Activated CD4-positive, alpha-beta T cell treated with anti-CD3 and anti-CD28 coated beads, Interleukin-2, amount 50 U/mL, for 24 hours (primary cell): ENCODE data around the gene SMARCAD1.

ENCODE experiments used
- DNase-seq, 2 donors: peaks; one replicate each; pipeline ENCODE4 v3.0.0-alpha.2; 2020; ENCODE audit warnings: low read depth in 1 of 2, low spot score in 1 of 2

Gene SMARCAD1

DNA sequence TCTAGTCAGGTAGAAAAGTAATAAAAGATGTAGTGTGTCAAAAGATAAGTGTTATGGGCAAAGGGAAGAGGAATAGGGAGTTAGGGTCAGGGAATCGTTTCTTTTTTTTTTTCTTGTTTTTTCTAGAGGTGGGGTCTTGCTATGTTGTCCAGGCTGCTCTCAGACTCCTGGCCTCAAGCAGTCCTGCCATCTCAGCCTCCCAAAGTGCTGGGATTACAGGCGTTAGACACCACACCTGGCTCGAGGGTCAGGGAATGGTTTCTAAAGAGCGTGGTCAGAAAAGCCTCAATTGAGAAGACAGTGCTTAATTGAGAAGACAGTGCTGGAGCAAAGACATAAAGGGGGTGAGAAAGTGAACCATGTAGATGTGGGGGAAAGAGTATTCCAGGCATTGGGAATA, 19.1 kb downstream of the SMARCAD1 start:
- DNase-seq = no peak

DNA sequence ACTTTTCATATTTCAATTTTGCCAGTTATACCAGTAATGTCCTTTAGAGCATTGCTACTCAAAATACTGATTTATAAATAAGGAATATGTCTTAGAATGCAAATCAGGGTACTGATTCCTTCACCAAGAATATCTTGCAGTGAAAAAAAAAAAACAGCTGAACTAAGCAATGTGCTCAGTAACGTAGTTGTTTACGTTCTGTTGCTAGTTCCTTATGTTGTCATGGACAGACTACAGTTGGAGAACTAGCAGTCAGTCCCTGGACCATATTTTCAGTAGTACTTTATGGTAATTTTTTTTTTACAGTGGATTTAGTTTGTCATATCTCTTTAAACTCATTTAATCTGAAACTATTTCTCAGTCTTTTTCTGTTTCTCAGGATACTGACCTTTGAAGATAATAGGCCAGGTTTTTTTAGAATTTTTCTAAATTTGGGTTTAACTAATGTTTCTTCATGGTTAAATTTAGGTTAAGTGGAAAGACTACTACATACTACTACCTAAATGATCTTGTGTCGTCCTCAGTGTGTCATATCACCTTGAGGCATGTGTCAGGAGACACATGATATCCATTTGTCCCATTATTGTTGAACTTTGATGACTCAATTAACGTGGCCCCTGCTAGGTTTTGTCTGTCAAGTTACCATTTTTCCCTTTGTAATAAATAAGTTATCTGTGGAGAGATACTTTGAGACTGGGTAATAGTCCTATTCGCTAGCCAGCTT, 21.0 kb downstream of the SMARCAD1 start:
- no peak for DNase-seq

DNA sequence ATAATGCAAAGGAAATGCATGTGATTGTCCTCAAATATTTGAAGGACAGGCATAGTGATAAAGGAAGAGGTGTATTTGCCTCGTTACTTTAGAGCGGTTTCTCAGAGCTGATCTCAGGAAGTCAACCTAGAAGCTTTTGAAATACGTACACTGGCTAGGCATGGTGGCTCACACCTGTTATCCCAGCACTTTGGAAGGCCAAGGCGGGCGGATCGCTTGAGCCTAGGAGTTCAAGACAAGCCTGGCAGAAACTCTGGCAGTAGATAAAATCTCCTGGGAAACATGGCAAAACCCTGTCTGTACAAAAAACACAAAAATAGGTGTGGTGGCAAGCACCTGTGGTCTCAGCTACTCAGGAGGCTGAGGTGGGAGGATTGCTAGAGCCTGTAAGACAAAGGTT, 24.9 kb downstream of the SMARCAD1 start:
- DNase-seq = no peak

DNA sequence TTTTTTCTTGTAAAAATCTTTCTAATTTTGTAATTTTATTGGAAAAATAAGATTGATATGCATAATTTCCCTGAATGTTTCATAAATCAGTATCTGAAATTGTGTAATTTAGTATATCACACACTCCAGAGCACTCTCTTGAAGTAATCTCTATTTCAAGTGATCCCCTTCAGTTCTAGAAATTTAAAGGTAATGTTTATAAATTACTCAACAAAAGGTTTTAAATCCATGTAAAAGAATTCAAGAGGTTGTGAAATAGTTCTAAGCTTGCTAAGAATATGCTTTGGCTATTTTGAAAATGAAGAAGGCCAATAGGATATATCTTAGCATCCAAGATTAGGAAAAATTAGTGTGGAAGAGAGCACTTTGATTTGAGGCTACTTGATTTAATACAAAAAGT, 28.2 kb downstream of the SMARCAD1 start:
- no peak for DNase-seq

DNA sequence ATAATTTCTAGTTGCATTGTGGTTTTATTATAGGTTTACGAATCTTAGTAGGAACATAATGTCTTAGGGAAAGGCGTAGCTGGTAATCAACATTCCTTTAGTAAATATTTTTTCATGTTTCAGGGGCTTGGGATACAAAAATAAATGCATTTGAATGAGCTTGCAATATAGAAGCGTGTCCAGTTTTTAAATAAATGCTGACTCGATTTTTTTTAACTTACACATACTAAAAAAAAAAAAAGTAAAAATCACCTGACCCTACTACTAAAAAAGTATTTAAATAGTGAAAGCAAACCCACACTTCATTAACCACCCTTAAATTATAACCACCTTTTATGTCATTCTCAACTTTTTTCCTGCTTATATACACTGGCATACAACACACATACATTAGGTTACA, 29.6 kb downstream of the SMARCAD1 start:
- DNase-seq = no peak

DNA sequence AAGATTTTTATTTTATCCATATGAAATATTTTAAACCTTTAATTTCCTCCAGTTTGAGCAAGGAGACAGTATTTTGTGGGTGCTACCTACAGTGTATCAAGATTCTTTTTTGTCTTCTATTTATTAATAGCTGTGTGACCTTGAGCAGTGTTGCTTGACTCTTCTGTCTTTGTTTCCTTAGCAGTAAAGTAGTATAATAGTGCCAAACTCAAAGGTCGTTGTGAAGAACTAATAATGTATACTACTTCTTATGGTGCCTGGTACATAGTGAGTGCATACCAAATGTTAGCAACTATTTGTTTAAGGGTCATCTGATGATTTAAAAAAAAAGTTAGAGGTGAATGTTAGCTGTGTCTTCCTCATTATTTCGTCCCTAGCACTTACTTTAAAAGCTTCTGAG, 30.5 kb downstream of the SMARCAD1 start:
- no peak for DNase-seq

DNA sequence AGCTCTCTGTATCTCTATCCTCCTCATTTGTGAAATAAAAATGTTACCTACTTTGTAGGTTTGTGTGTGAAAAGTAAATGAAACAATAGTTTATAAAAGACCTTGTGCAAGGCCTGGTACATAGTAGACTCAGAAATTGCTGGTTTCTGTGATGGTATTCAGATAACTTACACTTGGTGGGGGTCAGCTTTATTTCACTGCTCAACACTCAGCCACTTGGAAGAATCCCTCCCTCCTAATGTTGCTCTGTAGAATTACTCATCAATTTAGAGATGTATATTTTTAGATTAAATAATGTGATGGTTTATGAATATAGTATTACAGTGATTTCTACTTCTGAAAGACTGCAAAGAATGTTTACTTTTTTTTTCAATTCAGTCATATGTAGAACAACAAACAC, 32.7 kb downstream of the SMARCAD1 start:
- no peak for DNase-seq

DNA sequence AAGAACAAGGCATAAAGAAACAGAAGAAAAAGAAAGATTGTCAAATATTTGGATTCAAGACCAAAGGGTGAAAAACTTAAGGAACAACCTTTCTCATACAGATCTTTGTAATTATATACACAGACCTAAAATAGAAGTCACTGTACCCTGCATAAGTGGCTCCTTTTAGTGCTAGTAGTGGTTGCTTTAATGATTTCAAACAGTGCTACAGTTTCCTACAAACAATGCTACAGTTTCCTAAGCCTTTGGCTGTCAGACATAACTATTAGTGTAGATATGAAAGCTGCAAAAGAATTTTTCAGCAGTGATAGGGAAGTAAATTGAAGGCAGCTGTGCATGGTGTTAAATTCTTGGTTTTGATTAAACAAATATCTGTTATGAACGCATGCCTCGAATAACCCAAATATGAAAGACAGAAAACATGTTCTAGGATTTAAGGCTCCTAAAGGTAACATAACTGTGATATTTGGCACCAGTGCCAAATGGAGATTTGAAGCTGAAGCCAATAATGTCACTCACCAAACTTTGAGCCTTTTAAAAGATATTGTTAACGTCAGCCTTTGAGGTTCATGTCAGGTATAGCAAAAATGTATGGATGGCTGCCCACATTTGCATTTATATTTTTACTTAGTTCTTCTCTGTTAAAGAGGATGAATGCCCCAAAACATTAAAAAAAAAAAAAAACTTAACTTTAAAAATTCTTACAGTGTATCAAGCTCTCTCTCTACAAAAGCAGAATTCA, 36.6 kb downstream of the SMARCAD1 start:
- no peak for DNase-seq

DNA sequence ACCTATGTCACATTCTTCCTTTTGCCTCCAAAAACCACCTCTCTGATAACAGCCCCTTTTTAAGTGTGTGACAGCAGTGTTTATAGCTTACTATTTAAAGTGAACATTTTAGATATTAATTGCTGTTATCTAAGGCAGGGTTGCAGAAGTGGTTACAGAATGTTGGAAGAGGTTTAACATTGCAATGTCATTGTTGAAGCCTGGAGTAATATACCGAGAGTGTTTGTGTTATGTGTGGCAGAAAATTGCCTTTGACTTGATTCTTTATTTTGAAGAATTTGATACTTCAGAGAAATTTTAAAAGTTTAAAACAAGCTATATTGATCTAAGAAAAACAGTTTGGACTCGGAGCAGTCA, 37.1 kb downstream of the SMARCAD1 start:
- no peak for DNase-seq

DNA sequence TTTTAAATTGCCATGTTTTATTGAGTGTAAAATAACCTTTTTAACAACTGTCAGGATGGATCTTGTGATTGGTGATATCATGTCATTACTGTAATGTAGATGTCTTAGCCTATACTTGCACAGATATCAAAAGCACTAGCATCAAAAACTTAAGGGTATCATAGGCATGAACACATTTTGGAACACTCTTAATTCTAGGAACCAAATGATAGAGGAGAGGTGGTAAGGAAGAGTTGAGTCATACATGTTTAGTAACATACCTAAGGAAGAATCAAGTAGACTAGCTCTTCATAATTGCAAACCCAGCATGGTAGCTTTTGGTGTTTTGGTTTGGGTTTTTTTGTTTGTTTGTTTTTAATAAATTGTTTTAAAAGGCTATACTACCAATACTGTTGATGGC, 43.4 kb downstream of the SMARCAD1 start:
- DNase-seq = no peak

DNA sequence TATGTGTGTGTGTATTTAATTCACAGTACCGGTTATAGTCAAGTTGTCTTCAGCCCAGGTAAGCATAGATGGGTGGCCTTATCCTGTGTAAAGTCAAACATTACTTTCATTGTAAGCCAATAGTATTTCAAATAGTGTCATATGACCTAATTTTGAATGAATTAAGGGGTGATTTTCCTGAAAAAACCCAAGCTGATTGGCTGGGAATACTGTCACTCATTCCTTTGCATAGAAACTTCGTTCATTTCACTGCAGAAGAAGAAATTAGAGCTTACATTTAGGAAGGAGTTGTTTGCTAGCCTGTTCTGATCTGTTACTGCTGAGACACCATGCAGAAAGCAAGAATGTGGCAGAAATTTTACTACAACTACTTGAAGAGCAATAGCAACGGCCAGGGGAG, 45.4 kb downstream of the SMARCAD1 start:
- DNase-seq = no peak

DNA sequence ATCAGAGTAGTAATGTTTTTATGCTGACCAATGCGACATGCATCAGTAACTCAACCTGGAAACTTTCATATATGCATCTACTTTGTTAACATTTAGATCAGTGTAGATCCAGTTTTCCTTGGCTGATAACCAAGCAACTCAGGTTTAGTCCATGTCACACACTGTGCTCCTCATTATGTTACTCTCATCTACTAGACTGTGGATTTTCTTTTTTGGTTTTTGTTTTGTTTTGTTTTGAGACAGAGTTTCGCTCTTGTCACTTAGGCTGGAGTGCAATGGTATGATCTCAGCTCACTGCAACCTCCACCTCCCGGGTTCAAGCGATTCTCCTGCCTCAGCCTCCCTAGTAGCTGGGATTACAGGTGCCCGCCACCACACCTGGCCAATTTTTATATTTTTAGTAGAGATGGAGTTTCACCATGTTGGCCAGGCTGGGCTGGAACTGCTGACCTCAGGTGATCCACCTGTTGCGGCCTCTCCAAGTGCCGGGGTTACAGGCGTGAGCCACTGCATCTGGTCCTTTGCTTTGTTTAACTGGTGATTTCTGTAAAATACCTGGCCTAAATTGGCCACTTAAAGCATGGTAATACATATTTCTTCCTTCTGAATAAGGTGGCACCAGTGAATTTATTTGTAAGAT, 48.6 kb downstream of the SMARCAD1 start:
- DNase-seq = no peak

DNA sequence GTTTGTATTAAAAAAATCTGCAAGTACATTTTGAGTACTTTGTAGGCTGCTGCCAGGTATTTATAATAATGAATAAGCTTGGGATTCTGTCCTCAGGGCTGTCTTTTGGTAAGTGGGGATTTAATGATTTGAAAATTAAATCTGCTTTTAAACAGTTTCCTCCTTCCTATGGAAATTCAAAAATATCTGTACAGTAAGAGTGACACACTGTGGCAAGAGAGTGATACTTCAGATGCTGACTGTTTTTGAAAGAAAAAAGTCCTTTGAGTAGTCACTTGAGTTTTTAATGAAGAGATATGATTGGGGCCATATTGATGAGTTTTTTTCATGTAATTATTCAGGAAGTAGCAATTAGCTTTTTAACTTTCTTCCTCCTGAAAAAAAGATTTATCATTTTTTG, 49.2 kb downstream of the SMARCAD1 start:
- no peak for DNase-seq

DNA sequence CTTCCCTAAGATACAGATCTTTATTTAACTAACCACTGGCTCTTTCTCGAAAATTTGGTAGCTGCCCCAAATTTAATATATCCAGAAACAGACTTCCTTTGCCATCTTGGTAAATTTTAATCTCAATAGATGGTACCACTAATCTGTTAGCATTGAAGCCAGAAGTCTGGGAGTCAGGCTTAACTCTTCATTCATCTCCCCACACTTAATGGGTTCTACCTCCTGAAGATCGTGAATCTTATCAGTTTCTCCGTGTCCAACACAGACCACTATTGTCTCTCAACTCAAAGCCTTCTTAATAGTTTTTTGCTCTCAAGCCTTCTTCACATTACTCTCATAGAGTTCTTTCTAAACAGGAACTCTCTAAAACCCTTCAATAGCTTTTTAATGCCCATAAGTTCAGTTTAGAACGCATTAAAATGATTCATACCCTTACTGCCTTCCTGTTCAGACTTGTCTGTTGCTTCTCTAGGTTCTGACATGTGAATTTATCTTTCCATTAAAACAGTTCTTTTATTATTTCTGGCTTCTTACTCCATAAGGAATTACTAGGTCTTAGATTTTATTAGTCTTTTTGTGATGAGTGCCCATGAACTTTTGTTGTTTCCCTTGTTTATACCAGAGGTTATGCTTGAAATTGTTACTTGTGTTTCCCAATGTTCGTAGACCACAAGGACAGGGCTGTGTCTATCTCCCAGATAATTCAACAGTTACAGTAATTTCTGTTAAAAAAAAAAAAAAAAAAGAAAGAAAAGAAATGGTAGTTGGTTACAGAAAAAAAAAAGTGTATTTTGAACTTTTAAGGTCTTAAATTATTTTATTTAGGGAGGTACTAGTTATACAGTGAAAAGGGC, 54.7 kb downstream of the SMARCAD1 start:
- no peak for DNase-seq

DNA sequence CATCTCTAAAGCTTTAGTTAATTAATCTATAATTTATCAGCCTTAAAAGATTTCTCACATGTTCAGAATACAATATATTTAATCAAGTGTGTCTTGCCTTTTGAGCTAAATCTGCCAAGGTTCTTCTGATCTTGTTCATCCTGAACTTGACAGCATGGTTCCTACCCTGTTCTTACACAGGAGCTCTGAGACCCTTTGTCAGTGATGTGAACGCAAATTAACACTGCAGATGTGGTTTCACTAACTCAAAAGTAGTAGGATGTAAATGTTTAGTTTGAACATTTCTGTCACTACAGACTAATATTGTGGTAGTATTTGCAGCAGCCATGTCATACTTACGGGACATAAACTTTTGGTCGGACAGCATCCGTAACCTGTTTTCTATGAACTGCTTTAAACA, 59.4 kb downstream of the SMARCAD1 start:
- no peak for DNase-seq

DNA sequence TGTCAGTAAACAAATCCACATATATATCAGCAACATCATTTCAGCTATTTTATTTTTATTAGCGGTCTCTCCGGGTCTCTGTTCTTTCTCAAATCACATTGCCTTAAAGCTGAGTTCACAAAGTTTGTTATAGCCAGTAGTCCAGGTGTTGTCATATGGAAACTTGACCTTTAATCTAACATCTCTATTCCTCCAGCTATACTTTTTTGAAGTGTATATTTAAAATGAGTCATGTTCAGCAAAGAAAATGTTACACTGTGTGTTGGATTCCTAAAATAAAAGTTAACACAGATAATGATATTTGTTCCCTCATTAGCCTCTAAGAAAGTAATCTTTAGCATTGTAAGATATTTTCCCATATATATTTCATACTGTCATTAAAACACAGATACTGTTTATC, 63.6 kb downstream of the SMARCAD1 start:
- no peak for DNase-seq

DNA sequence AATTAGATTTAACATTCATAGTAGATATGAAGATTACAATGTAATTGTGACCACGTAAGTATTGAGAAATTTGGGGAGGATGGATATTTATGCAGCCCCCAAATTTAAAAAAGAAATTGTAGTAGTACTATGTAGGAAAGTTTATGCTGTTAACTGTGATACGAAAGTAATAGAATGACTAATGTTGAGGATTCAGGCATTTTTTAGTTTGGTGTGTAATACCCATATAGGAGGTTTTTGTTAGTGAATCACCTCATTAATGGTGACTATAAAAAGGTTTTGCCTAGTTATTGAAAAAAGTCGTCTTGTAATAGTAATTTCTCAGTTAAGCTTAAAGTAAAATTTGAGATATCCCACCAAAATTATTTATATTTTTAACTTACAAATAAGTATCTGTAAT, 67.2 kb downstream of the SMARCAD1 start:
- no peak for DNase-seq

DNA sequence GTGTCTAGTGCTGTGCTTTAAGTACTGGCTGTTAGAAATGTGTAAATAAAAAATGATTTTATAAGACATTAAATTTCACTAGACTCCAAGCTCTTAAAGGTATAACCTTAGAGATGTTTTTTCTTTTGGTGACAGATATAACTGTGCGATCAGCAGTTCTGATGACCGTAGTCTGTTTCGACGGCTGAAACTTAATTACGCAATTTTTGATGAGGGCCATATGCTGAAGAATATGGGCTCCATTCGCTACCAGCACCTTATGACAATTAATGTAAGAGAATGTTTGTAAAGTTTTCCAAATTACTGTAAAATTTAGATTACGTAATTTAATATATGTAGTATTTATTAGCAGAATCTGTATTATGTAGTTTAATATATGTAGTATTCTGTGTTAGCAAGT, 68.5 kb downstream of the SMARCAD1 start:
- DNase-seq = no peak

DNA sequence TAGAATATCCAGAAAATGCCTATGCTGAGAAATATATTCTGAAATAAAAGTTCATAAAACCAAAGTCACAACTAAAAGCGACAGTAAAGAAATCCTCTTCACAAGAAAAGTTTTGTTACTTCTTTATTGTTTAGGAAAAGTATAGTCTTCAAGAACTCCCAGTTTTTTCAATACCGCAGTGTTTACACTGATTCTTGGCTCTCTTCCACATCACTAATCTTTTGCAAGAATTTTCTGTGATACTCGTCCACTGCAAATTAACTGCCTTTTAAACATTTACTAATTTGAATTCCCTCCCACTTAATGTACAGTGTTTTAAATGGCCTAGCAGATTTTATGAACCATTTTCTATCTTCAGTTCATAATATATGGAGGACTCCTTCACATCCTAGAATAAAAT, 69.9 kb downstream of the SMARCAD1 start:
- no peak for DNase-seq

DNA sequence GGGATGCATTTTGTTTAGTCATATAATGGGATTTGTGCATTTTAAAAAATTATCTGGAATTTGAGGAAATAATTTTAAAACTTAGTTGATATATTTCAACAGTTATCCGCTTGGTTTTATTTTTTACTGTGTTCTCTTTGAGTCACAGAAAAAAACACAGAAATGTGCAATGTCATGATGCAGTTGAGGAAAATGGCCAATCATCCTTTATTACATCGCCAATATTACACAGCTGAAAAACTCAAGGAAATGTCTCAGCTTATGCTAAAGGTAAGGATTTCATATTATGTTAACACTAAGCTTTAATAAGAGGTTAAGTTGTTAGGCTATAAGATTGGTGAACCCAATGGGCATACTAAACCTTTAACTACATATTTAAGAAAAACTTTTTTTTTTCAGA, 71.1 kb downstream of the SMARCAD1 start:
- DNase-seq = no peak

DNA sequence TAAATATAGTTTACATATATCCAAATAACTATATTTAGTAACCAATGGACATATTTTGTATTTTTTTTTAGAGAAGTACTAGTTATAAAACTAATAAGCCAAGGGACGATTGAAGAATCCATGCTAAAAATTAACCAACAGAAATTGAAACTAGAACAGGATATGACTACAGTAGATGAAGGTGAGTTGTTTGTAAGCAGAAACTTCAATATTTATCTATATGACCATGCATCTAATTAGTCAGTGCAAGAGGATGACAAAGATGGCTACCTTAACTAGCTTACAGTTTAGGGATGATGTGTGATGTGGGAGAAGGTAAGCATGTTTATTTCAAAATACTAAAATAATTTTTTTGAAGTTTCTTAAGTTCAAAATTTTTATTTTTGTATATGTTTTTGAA, 77.2 kb downstream of the SMARCAD1 start:
- no peak for DNase-seq

DNA sequence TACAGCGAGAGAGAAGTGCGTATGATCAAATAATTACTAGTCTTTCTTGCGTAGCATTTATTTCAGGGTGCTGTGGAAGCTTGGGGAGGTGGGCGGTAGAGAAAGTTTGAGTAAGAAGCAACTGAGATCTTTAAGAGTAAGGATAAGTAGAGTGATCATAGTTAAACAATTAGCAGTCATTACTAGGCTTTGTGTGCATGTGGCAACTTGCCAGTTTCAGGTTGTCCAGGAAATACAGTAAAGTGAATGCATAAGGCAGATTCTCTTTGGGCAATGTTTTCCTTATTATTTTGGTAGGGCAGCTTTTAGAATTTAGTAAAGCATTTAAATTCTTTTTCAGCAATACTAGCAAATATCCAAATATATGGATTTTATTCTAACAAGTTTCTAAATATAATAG, 78.0 kb downstream of the SMARCAD1 start:
- no peak for DNase-seq
